Activated CD8-positive, alpha-beta memory T cell treated with anti-CD3 and anti-CD28 coated beads for 36 hours (primary cell): ENCODE measurements around the gene SLC29A3. TPM values are rescaled to one million over a fixed set of nuclear protein-coding genes. Genes with fewer than 3 reads are reported as not detected.
"Not testable (repeated sequence)": the region's sequence is repeated elsewhere in the genome, so short reads cannot be mapped to it uniquely, and the experiment has no call there.

ENCODE experiments used
- CTCF ChIA-PET: fragments of 350-600 bp; sonication (Branson Sonifier 250); formaldehyde crosslinking; loops from one replicate; lab custom pipeline; 2021; ENCODE audit warnings: antibody characterized with exemption; lab: Charles Lee
- POLR2A ChIA-PET: fragments of 350-600 bp; sonication (Branson Sonifier 250); formaldehyde crosslinking; loops from one replicate; lab custom pipeline; 2021; ENCODE audit warnings: antibody characterized with exemption; lab: Charles Lee
- total RNA-seq, 2 experiments: library from RNA; stranded (reverse); gene quantifications; one replicate each; pipeline ENCODE4 v1.2.3, GENCODE V29; 2021

The SLC29A3 gene
- total RNA-seq, result 1 to 10 TPM; 5.8 to 7.0 TPM

- ChIA-PET CTCF (interaction anchor here (0.9 to 1.3 kb wide), 8 partner anchors 12 to 387 kb away, joined by 3 to 5 read pairs (median 4); partner anchors contain the start of gene CDH23), POLR2A (interaction anchor here (0.6 to 1.4 kb wide), 3 partner anchors 58 to 540 kb away, joined by 3 to 4 read pairs (median 3); no protein-coding TSS in a partner anchor)
These were observed at the start of gene SLC29A3 for GRCh38 chr10:71319042-71319799. SLC29A3 (plus strand) TSS chr10:71319259; CDS start chr10:71319310, 51 bp downstream.

DNA sequence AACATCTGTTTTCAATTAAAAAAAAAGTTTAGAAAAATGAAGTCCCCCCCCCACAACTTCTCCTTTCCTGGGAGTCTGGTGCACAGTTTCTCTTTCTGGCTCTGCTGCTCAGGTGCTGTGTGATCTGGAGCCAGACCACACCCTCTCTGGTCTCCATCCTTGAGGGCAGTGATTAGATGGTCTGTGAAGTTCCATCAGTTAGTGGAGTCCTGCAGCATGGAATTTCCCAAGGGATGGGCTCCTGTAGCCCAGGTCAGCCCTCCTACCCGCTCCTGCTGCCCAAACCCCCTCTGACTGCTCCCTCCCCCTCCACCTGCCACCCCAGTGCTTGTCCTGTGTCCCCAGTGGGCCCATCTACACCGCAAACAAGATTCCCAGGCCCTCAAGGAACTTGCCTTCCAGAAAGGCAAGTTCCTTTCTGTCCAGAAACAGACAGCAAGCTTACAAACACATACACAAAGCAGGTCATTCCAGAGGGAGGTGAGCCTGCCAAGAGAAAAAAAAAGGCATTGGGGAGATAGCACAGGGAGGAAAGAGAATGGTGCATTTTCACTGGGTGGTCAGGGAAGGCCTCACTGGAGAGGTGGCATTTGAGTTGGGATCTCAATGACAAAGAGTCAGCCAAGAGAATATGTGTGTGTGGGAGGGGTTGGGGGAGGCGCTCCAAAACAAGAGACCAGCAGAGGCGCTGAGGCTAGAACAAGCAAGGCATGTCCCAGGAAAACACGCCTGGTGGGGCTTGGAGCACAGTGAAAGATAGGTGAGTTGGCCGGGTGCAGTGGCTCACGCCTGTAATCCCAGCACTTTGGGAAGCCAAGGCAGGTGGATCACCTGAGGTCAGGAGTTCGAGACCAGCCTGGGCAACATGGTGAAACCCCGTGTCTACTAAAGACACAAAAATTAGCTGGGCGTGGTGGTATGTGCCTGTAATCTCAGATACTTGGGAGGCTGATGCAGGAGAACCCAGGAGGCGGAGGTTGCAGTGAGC, 49.5 kb upstream of the SLC29A3 start:
- POLR2A ChIA-PET, result no interaction called here
- CTCF ChIA-PET, result interaction anchor here (1.1 kb wide), 1 partner anchor 344 kb away, joined by 7 read pairs; no protein-coding TSS in a partner anchor

- ChIA-PET POLR2A (no interaction called here), CTCF (interaction anchor here (0.8 to 1.1 kb wide), 4 partner anchors 10 to 345 kb away, joined by 3 to 7 read pairs (median 3); no protein-coding TSS in a partner anchor)
These were observed 48.5 kb upstream of the SLC29A3 start for GRCh38 chr10:71270301-71271220.

- ChIA-PET POLR2A (no interaction called here), CTCF (interaction anchor here (0.8 kb wide), 2 partner anchors 9 to 63 kb away, joined by 3 read pairs; no protein-coding TSS in a partner anchor)
These were observed 47.4 kb upstream of the SLC29A3 start for GRCh38 chr10:71271662-71272055.

DNA sequence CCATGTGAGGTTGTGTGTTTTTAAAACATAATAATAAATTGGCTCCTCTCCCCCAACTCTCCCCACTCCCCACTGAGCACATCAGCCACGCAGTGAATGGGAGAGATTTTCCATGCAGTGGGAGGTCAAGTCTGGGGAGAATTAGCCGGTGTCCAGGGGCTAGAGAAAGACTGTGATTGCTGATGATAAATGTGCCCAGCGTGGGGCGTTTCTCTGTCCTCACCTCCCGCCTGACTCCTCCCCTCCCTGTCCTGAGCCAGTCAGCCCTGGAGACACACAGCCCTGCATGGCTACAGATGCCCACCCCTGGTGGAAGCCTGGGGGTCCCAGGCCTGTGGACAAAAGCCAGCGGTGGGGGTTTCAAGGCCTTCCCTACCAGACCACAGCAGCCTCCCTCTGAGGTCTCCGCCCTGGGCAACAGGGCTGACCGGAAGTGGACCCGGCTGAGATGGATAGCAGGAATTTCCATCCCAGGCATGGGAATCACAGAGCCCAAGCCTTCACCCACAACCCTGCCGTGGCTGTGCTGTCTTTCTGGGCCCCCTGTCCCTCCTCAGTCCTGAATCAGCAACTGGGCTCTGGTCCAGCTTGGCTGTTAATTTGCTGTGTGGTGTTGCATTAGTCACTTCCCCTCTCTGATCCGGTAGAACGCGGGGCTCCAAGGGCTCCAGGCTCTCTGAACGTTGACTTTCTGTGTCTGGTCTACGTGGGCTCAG, 46.8 kb upstream of the SLC29A3 start:
- ChIA-PET POLR2A (no interaction called here), CTCF (no interaction called here)

DNA sequence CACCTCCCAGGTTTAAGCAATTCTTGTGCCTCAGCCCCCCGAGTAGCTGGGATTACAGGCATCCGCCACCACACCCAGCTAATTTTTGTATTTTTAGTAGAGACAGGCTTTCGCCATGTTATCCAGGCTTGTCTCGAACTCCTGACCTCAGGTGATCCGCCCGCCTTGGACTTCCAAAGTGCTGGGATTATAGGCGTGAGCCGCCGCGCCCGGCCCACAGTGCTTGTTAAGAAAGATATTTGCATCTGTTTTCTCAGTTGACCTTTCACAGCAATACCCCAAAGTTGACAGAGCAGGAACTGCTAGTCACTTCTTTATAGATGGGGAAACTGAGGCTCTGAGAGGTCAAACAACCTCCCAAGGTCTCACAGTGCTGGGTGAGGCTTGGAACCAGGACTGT, 46.1 kb upstream of the SLC29A3 start:
- POLR2A ChIA-PET, CTCF ChIA-PET: not testable (repeated sequence)

- CTCF ChIA-PET, result no interaction called here
- POLR2A ChIA-PET, result no interaction called here
These were observed 45.6 kb upstream of the SLC29A3 start for GRCh38 chr10:71273506-71273905.

DNA sequence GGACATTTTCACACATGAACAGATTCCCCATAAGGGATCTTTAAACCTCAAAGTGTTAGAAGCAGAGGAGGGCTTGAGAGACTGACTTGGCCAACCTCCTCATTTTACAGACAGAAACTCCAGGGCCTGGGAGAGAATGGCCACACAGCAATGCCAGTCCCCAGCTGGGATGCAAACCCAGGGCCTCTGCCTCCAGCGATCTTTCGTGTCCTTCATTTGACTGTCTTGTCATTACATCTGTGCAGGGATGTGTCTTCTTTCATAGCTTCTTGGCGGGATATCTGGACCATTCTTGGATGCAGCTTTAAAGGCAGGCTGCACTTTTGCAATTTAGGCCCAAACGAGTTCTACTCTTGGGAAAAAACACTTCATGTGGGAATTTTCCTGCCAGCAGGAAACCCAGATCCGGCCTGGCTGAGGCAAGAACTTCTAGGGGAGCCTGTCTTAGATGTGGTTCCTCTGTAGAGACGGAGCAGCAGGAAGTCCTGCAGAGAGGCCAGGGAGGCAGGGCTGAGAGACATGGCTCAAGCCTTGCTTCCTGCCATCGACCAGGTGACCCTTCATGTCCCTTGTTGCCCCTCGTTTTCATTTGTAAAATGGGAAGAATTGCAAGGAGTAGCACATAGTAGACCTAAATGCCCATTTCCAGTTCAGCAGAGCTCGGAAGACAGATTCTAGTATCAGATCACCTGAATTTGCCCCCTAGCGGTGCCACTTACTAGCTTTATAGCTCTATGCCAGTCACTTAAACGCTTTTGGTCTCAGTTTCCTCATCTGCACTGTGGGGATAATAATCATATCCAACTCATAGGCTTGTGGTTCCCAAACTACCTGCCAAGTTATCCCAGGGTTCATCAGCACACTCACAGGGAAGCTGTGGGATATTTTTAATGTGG, 43.9 kb upstream of the SLC29A3 start:
- ChIA-PET CTCF (interaction anchor here (1.0 kb wide), 1 partner anchor 9 kb away, joined by 5 read pairs; no protein-coding TSS in a partner anchor), POLR2A (no interaction called here)

GRCh38 chr10:71276873-71277272, 42.2 kb upstream of the SLC29A3 start:
- POLR2A ChIA-PET, result no interaction called here
- CTCF ChIA-PET, result no interaction called here

DNA sequence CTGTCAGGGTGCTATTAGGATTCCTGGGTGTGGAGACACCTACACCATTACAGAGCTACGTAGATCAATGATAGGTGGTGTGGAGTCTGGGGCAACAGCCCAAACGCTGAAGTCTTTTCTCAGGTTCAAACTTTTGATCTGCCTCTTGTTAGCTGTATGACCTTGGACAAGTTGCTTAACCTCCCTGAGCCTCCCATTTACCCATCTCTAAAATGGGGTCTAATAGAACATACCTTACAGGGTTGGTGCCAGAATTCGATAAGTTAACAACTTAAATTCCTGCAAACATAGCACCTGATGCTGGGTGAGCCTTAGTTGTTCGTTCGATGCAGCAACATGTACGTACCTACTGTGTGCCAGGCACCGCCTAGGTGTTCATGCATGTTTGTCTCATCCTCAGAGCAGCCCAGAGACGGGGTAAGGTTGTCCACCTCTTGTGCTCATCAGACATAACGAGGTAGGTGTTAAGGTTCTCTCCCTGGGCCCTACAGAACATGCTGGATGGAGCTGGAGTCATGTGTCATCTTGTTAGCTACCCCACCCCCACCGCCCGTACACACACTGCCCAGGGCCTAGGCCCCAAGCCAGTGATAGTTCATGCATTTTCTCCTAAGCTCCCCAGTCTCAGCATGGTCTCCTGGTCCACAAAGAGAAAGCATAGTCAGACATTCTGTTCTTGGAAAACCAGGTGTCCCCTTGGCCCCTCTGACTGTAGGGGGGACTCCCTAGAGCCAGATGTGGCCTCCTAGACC, 41.0 kb upstream of the SLC29A3 start:
- ChIA-PET POLR2A (no interaction called here), CTCF (no interaction called here)

DNA sequence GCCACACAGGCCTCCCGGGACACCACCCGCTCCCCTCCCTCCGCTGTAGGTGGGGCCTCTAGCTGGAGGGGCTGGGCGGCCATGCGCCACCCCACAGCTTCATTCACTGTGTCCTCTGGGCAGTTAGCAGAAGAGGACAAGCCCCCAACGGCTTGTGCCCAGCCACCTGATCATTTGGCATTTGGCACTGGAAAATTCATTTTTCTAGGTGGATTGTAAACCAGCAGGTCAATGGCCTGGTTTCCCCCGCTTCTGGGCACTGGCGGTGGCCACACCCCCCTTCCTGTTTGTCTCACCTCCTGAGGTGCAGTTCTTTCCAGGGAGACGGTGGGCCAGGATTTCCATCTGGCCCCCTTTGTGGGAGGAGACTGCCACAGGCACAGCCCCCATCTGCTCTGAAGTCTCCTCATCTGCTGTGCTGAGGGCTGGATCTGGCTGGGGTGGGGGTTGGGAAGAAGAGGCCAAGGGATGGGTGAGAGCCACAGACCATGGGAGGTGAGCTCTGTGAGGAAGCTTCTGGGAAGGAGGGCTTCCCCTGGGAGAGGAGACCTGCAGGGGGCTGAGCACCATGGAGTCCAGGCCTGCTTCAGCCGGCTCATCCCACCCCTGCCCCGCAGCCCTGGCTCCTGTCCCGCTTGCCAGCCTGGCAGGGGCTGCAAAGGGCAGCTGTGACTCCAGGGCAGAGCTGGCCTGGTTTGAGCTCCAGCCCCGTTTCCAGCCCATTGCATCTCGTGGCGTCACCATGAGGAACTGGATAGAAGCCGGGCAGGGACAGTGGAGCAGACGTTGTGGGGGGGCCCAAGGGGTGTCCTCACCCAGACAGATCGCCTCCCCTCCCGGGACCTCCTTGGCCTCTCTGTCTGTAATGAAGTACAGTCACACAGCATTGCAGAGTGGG, 40.1 kb upstream of the SLC29A3 start:
- POLR2A ChIA-PET, result no interaction called here
- CTCF ChIA-PET, result no interaction called here

DNA sequence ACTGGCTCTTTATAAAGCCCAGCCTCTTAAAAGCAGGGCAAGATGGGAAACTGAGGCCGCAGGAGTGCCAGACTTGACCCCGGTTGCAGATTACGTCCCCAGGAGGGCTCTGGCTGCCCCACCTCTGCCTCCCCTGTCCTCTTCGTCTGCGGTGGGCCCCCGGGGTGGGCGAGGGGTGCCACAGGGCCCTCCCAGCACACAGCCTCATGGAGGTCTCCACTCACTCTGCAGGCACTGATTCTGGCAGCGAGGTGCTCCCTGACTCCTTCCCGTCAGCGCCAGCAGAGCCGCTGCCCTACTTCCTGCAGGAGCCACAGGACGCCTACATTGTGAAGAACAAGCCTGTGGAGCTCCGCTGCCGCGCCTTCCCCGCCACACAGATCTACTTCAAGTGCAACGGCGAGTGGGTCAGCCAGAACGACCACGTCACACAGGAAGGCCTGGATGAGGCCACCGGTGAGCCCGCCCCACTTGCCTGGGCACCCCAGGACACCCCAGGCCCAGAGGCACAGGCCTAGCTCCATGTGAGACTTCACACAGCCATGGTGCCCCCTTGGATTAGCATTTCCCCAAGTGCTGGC, 39.4 kb upstream of the SLC29A3 start:
- POLR2A ChIA-PET, result no interaction called here
- CTCF ChIA-PET, result interaction anchor here (1.0 kb wide), 1 partner anchor 9 kb away, joined by 3 read pairs; no protein-coding TSS in a partner anchor

DNA sequence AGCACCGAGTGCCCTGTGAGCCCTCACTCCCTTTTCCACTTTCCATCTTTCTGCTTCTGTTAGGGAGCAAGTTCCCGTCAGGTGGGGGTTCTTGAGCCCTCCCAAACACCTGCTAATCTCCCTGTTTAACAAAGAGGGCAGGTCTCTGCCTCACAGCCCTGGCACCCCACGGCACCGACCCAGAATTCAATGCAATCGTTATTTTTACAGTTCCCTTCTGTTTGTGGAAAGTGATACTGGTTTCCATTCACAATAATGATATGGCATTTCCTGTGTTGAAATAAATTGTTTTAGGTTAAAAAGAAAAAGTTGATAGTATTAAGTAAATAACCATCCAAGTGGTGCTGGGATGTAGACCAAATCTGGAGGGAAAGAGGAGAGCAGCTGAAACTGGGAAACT, 38.8 kb upstream of the SLC29A3 start:
- ChIA-PET CTCF (interaction anchor here (1.0 kb wide), 1 partner anchor 9 kb away, joined by 3 read pairs; no protein-coding TSS in a partner anchor), POLR2A (no interaction called here)

DNA sequence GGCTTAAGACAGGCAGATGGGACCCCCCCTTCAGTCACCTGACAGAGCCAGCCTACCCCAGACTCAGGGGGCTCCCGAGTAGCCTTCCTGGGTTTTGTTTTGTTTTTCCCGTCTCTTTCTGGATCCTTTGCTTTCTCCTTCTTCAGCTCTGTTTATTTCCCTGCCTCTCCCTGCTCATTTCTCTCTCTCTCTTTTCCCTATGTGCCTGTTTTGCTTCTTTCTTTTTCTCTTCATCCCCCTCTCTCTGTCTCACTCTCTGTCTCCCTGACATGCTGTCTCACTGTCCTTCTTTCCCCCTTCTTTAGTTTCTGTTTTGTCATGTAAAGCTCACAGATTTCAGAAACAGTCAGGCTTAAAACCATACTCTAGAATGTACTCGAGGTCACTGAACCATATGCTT, 38.2 kb upstream of the SLC29A3 start:
- ChIA-PET CTCF (interaction anchor here (1.0 kb wide), 1 partner anchor 10 kb away, joined by 3 read pairs; no protein-coding TSS in a partner anchor), POLR2A (no interaction called here)
